Motor neuron (in vitro differentiated cells): ENCODE measurements around the gene SPATS1. TPM values are rescaled to one million over a fixed set of nuclear protein-coding genes. Genes with fewer than 3 reads are reported as not detected.

ENCODE experiments used
- ATAC-seq, 8 experiments: fragments of 200-7000 bp; cut with Tn5 transposase; replicated peaks in 6 of 8; 2 replicates each; pipeline ENCODE4 v1.8.0; 2021; ENCODE audit warnings: mild to moderate bottlenecking in 8 of 8, moderate library complexity in 8 of 8
- H3K27ac ChIP-seq, 2 donors: fragments of 250-450 bp; sonication (Bioruptor Pico); 2 replicates each; pipeline ENCODE4 v1.9.0; 2021; ENCODE audit warnings: antibody characterized with exemption in 2 of 2, mild to moderate bottlenecking in 2 of 2, moderate library complexity in 1 of 2
- H3K4me1 ChIP-seq, 2 donors: fragments of 250-450 bp; sonication (Bioruptor Pico); replicated peaks in 1 of 2; 2 replicates each; pipeline ENCODE4 v1.6.1; 2021; ENCODE audit warnings: antibody characterized with exemption in 2 of 2, mild to moderate bottlenecking in 2 of 2, moderate library complexity in 1 of 2
- H3K4me3 ChIP-seq, 5 donors: fragments of 250-450 bp; sonication (Bioruptor Pico); 2 replicates each; pipeline ENCODE4 v1.9.0; 2021; ENCODE audit warnings: antibody characterized with exemption in 5 of 5, mild to moderate bottlenecking in 5 of 5, moderate library complexity in 4 of 5
- WGBS, 10 experiments: fragments of 450-650 bp; shearing (Covaris generic); methylation state at CpG; one replicate each; pipeline ENCODE4 v1.0.0; 2022; 5-methylcytosine and 5-hydroxymethylcytosine counted together
- in situ Hi-C, 9 experiments: fragments of 400-800 bp; cut with MboI; loops; one replicate each; pipeline ENCODE4 v1.15.0; 2021; ENCODE audit warnings: low sequenced_read_pairs in 9 of 9, low pct_unique_long_range_greater_than_20kb in 2 of 9; ENCODE audit not compliant: unreplicated experiment in 9 of 9
- total RNA-seq, 8 experiments: library from RNA; unstranded; fragments of 300-600 nt; gene quantifications; 2 replicates each; pipeline versions ENCODE4 v1.2.3 to v1.2.4, GENCODE V29; 2022

Gene SPATS1
- total RNA-seq, 8 experiments from 2014 or later, result not detected

DNA sequence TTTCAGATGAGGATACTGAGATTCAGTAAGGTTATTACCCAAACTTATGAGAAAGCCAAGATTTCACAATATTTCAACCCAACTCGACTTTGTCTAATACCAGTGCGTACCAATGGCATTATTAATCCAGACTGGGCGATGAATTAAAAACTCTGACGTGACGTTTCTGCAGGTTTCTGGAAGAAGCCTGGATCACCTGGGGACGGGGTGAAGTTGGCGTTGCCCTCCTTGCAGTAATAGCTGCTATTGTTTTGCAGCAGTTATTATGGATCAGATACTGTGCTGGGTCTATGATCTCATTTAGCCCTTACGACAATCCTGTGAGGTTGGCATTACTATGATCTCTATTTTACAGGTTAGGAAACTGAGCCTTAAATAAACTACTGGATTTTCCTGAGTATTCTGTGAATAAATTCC, 44.5 kb downstream of the SPATS1 start:
- 0 to 18% (median 2%) methylated on average over 1 to 8 of the region's 8 CpGs; no CpG with 5 or more reads in 3 of the 10 experiments for WGBS, 10 experiments
- H3K27ac ChIP-seq, result peak overlapping the region; percentile 93 to 96
- peak overlapping the region; percentile 72 to 91 (median 78) for H3K4me3 ChIP-seq
- peak; percentile 19 to 47 (median 31) for ATAC-seq
- in situ Hi-C loops, result no loop called here
- H3K4me1 ChIP-seq, result peaks cover 10 to 22% of the 10 kb centered on the region in 2 donors

DNA sequence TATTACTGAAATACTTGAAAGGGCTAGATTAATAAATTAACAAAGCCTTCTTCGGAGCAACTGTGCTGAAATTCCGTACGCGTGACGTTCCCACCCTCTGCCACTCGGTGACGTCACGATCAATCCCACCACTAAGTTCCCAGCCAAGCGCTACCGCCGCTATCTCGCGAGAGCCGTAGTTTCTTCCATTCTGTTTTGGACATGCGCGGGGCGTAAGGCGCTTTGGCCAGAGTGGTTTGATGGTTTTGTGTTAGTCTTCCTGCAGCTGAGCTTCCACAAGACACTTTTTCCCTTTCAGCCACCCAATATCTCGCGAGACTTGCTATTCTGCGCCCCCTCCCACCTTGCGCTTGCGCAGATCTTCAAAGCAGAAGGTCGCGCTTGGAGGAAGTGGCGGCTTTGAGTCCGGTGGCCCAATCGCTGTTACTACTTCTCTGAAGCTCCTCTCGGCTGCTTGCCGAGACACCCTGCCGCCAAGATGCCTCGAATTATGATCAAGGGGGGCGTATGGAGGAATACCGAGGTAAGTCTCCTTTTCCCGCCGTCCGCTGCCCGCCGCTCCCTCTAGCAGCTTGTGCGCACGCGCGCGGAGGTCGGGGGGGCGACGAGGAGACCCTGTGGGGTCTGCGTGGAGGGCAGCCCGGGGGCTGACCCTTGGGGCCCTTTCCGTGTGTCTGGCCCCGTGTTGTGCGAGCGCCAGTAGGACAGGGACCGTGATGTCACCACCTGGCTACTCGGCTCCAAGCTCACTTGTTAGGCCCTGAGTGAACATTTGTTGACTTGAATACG, 45.1 kb downstream of the SPATS1 start, which contains the start of gene CDC5L:
TSS of gene CDC5L (plus strand) at position 361 of the 789 bp plus-strand sequence. CDS start at position 479, 118 bp downstream.
- Histone ChIP-seq H3K27ac (peak within 1 kb of the TSS; percentile 93 to 96), H3K4me3 (peak within 1 kb of the TSS; percentile 72 to 91 (median 78)), H3K4me1 (peaks cover 10 to 22% of the 10 kb centered on the region in 2 donors)
- peak; percentile 85 to 95 (median 90) for ATAC-seq
- 0 to 2% (median 1%) methylated on average over 5 to 23 of the region's 56 CpGs; no CpG with 5 or more reads in 2 of the 10 experiments for WGBS, 10 experiments
- in situ Hi-C loops, result no loop called here

- ATAC-seq, result peak in 1 of 8 experiments; percentile 0
- Histone ChIP-seq H3K4me3 (peak overlapping the region; percentile 72 to 91 (median 78)), H3K27ac (peak overlapping the region; percentile 93 to 96), H3K4me1 (peaks cover 10 to 22% of the 10 kb centered on the region in 2 donors)
- WGBS, 10 experiments, result 0 to 12% (median 0%) methylated on average over 1 to 3 of the region's 10 CpGs; no CpG with 5 or more reads in 6 of the 10 experiments
- in situ Hi-C loops, result no loop called here
Measured at GRCh38 chr6:44388135-44388487, 45.7 kb downstream of the SPATS1 start.

- peaks cover 10 to 22% of the 10 kb centered on the region in 2 donors for H3K4me1 ChIP-seq
- H3K4me3 ChIP-seq, result peak overlapping the region in 4 of 5 donors; percentile 72 to 91 (median 75)
- no peak overlapping the region for H3K27ac ChIP-seq
- 33 to 78% (median 51%) methylated on average over 1 to 5 of the region's 5 CpGs for WGBS, 10 experiments
- no peak for ATAC-seq
- in situ Hi-C loops, result no loop called here
Measured at GRCh38 chr6:44388887-44389286, 46.4 kb downstream of the SPATS1 start.

- ATAC-seq, result no peak
- WGBS, 10 experiments, result 20 to 100% (median 96%) methylated on average over 1 of the region's 1 CpG; no CpG with 5 or more reads in 2 of the 10 experiments
- H3K27ac ChIP-seq, result no peak overlapping the region
- no peak overlapping the region for H3K4me3 ChIP-seq
- H3K4me1 ChIP-seq, result peaks cover 10 to 22% of the 10 kb centered on the region in 2 donors
- in situ Hi-C loops, result no loop called here
Measured at GRCh38 chr6:44390158-44390683, 47.8 kb downstream of the SPATS1 start.

Other genes with a start within 250 kb of the SPATS1 start
- gene MRPL14, start 215.2 kb upstream of the SPATS1 start, total RNA-seq, result 10 to 100 TPM; 34.3 to 82.4 (median 56.0) TPM
- 10 to 100 TPM; 29.1 to 51.4 (median 38.5) TPM for gene TMEM63B, start 215.1 kb upstream of the SPATS1 start, total RNA-seq
- gene CAPN11, start 183.8 kb upstream of the SPATS1 start, total RNA-seq, result under 1 TPM in 3 of 8 experiments, not detected in 5; 0.13 to 0.71 (median 0.20) TPM
- gene MYMX, start 125.7 kb upstream of the SPATS1 start, total RNA-seq, result under 1 TPM in 2 of 8 experiments, not detected in 6; 0.27 to 0.38 TPM
- 10 to 100 TPM in 7 of 8 experiments, 1 to 10 TPM in 1; 3.8 to 58.8 (median 24.4) TPM for gene SLC29A1, start 119.1 kb upstream of the SPATS1 start, total RNA-seq
- gene HSP90AB1, start 95.5 kb upstream of the SPATS1 start, total RNA-seq, result 1,000 to 10,000 TPM in 1 of 8 experiments, 100 to 1,000 TPM in 7; 588 to 1,345 (median 878) TPM
- 10 to 100 TPM; 14.4 to 53.7 (median 41.0) TPM for gene SLC35B2, start 85.1 kb upstream of the SPATS1 start, total RNA-seq
- 10 to 100 TPM in 1 of 8 experiments, 1 to 10 TPM in 7; 5.0 to 10.6 (median 8.0) TPM for gene NFKBIE, start 77.1 kb upstream of the SPATS1 start, total RNA-seq
- 10 to 100 TPM in 5 of 8 experiments, 1 to 10 TPM in 1, under 1 TPM in 2; 0.41 to 21.4 (median 14.3) TPM for gene TMEM151B, start 72.2 kb upstream of the SPATS1 start, total RNA-seq
- gene AARS2, start 29.3 kb upstream of the SPATS1 start, total RNA-seq, result 10 to 100 TPM in 6 of 8 experiments, 1 to 10 TPM in 2; 6.5 to 19.5 (median 11.5) TPM
- gene CDC5L, start 45.1 kb downstream of the SPATS1 start, total RNA-seq, result 10 to 100 TPM; 15.4 to 39.9 (median 27.6) TPM